ENCODE data around the gene OTUB2. TPM values are rescaled to one million over a fixed set of nuclear protein-coding genes. Genes with fewer than 3 reads are reported as not detected.

Gene OTUB2
- total RNA-seq, 4 donors from 2014 or later: 0.21 to 0.66 (median 0.60) TPM; not detected in 1

- WGBS, 2 donors: 82 to 85% methylated on average over 16 to 17 of the region's 17 CpGs
- H3K27ac ChIP-seq: no peak overlapping the region
- H3K4me1 ChIP-seq: peaks cover 0 to 16% (median 0%) of the 10 kb centered on the region in 4 donors
Observed at GRCh38 chr14:93997916-93998870, 27.9 kb upstream of the OTUB2 start.

DNA sequence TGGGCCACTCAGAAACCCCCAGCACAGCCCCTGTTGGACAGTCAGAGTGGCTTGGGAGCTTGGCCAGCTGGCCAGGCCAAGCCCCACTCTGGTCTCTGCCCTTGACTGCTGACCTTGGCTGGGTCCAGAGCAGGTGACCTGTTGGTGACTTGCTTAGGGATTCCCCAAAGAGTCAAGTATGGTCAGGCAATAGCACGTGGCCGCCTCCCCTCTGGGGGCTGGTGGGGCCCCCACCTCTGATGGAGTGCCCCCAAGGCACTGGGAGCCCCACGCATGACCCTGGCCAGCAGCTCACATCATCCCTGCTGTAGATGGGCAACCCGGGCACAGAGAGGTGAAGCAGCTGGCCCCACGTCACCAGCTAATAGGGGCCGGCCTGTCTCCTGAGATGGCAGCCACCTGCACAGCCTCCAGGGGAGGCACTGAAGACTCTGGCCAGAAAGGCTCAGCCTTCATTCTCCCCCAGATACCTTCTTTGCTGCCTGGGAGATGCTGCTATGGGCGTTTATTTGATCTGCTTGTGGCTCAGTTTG is 27.2 kb upstream of the OTUB2 start:
- DNase-seq (ENCODE audit: low spot score in 2 of 2): no peak
- TF ChIP-seq EP300 (IDR thresholded peaks at IDR 0.05) (no peak), CTCF (IDR thresholded peaks at IDR 0.05) (no peak), POLR2A (IDR thresholded peaks at IDR 0.05) (no peak)
- WGBS, 2 donors: 75 to 90% methylated on average over 5 to 6 of the region's 7 CpGs
- Histone ChIP-seq H3K27ac (no peak overlapping the region), H3K27me3 (peaks cover 0 to 4% of the 10 kb centered on the region in 2 donors), H3K4me3 (no peak overlapping the region), H3K9me3 (no peaks in the 10 kb centered on the region), H3K4me1 (peaks cover 0 to 16% (median 0%) of the 10 kb centered on the region in 4 donors), H3K36me3 (no peaks in the 10 kb centered on the region)

More at GRCh38 chr14:93997916-93998870, 27.9 kb upstream of the OTUB2 start:
- DNase-seq (ENCODE audit: low spot score in 2 of 2): no peak
- TF ChIP-seq EP300 (IDR thresholded peaks at IDR 0.05) (no peak), CTCF (IDR thresholded peaks at IDR 0.05) (no peak), POLR2A (IDR thresholded peaks at IDR 0.05) (no peak)
- Histone ChIP-seq H3K36me3 (no peaks in the 10 kb centered on the region), H3K9me3 (no peaks in the 10 kb centered on the region), H3K4me3 (no peak overlapping the region), H3K27me3 (peaks cover 0 to 4% of the 10 kb centered on the region in 2 donors)

- peaks cover 0 to 16% (median 0%) of the 10 kb centered on the region in 4 donors for H3K4me1 ChIP-seq
- H3K9me3 ChIP-seq: no peaks in the 10 kb centered on the region
- no peaks in the 10 kb centered on the region for H3K36me3 ChIP-seq
- no peak for DNase-seq (ENCODE audit: low spot score in 2 of 2)
- no peak overlapping the region for H3K4me3 ChIP-seq
- 71 to 72% methylated on average over 7 to 8 of the region's 8 CpGs for WGBS, 2 donors
- peaks cover 0 to 4% of the 10 kb centered on the region in 2 donors for H3K27me3 ChIP-seq
- TF ChIP-seq CTCF (IDR thresholded peaks at IDR 0.05) (no peak), EP300 (IDR thresholded peaks at IDR 0.05) (no peak), POLR2A (IDR thresholded peaks at IDR 0.05) (no peak)
- no peak overlapping the region for H3K27ac ChIP-seq
Observed at GRCh38 chr14:93999573-93999972, 26.6 kb upstream of the OTUB2 start.

- 86 to 88% methylated on average over 6 of the region's 6 CpGs for WGBS, 2 donors
- TF ChIP-seq CTCF (IDR thresholded peaks at IDR 0.05) (no peak), POLR2A (IDR thresholded peaks at IDR 0.05) (no peak), EP300 (IDR thresholded peaks at IDR 0.05) (no peak)
- Histone ChIP-seq H3K27ac (no peak overlapping the region), H3K4me3 (no peak overlapping the region), H3K36me3 (no peaks in the 10 kb centered on the region), H3K4me1 (peaks cover 0 to 16% (median 0%) of the 10 kb centered on the region in 4 donors), H3K27me3 (peaks cover 0 to 4% of the 10 kb centered on the region in 2 donors), H3K9me3 (no peaks in the 10 kb centered on the region)
- DNase-seq (ENCODE audit: low spot score in 2 of 2): no peak
Observed at GRCh38 chr14:94000267-94000666, 25.9 kb upstream of the OTUB2 start.

- Histone ChIP-seq H3K4me3 (no peak overlapping the region), H3K27ac (no peak overlapping the region), H3K9me3 (no peaks in the 10 kb centered on the region), H3K36me3 (no peaks in the 10 kb centered on the region), H3K4me1 (peaks cover 0 to 10% (median 0%) of the 10 kb centered on the region in 4 donors), H3K27me3 (peaks cover 0 to 4% of the 10 kb centered on the region in 2 donors)
- no peak for DNase-seq (ENCODE audit: low spot score in 2 of 2)
- WGBS, 2 donors: 59 to 66% methylated on average over 12 to 13 of the region's 13 CpGs
- TF ChIP-seq CTCF (IDR thresholded peaks at IDR 0.05): no peak
- no peak for TF ChIP-seq EP300 (IDR thresholded peaks at IDR 0.05)
- TF ChIP-seq POLR2A (IDR thresholded peaks at IDR 0.05): no peak
Observed at GRCh38 chr14:94001016-94001415, 25.1 kb upstream of the OTUB2 start.
